Upper lobe of left lung (tissue), 4 donors: ENCODE data around the gene KANTR.

ENCODE experiments used
- CTCF ChIP-seq, 6 experiments: fragments of 450-650 bp in 4 of 6; fragments of 200-600 bp in 2 of 6; sonication (generic) in 2 of 6; IDR thresholded peaks; one replicate each; pipeline ENCODE4 v1.5.1; 2016 to 2019; ENCODE audit warnings: antibody characterized with exemption in 6 of 6
- POLR2AphosphoS5 ChIP-seq, 2 donors: sonication (generic); formaldehyde crosslinking; IDR thresholded peaks; one replicate each; pipeline ENCODE4 v1.5.1; 2017; ENCODE audit warnings: antibody characterized with exemption in 2 of 2

GRCh38 chrX:53078943-53079342 is 15.0 kb upstream of the KANTR start:
- TF ChIP-seq CTCF (IDR thresholded peaks at IDR 0.05): no peak
- TF ChIP-seq POLR2AphosphoS5 (IDR thresholded peaks at IDR 0.05): no peak
